GM18951 (cell line): ENCODE measurements around the gene MYO9A.
"Not testable (repeated sequence)": the region's sequence is repeated elsewhere in the genome, so short reads cannot be mapped to it uniquely, and the experiment has no call there.

ENCODE experiments used
- POLR2A ChIP-seq: IDR thresholded peaks from 4 replicates; pipeline ENCODE4 v1.6.1; 2011; ENCODE audit warnings: mild to moderate bottlenecking; ENCODE audit not compliant: insufficient read length, insufficient read depth; ENCODE audit errors: extremely low read depth
- in situ Hi-C: fragments of 300-500 bp; cut with MboI; formaldehyde crosslinking; loops from one replicate; pipeline ENCODE4 v1.12.0; 2022; ENCODE audit warnings: low sequenced_read_pairs, mixed read lengths, inconsistent platforms; ENCODE audit not compliant: unreplicated experiment

The MYO9A gene

GRCh38 chr15:71921191-71921590 is 196.8 kb downstream of the MYO9A start:
- in situ Hi-C loops = no loop called here
- no peak for TF ChIP-seq POLR2A

- no peak for TF ChIP-seq POLR2A
- in situ Hi-C loops = no loop called here
Measured at GRCh38 chr15:71920573-71920972, 197.4 kb downstream of the MYO9A start.

- TF ChIP-seq POLR2A = no peak
- in situ Hi-C loops = no loop called here
Measured at GRCh38 chr15:71916834-71917233, 201.1 kb downstream of the MYO9A start.

GRCh38 chr15:71914092-71914491 is 203.9 kb downstream of the MYO9A start:
- in situ Hi-C loops = no loop called here
- no peak for TF ChIP-seq POLR2A

GRCh38 chr15:71899674-71900073 is 218.3 kb downstream of the MYO9A start:
- in situ Hi-C loops = no loop called here

GRCh38 chr15:71893691-71894090 is 224.3 kb downstream of the MYO9A start:
- TF ChIP-seq POLR2A = no peak
- in situ Hi-C loops = no loop called here

More at GRCh38 chr15:71899674-71900073, 218.3 kb downstream of the MYO9A start:
- TF ChIP-seq POLR2A = no peak

GRCh38 chr15:71892335-71892734 is 225.6 kb downstream of the MYO9A start:
- TF ChIP-seq POLR2A = no peak
- in situ Hi-C loops = no loop called here

- TF ChIP-seq POLR2A = no peak
- in situ Hi-C loops = no loop called here
Measured at GRCh38 chr15:71891026-71891425, 226.9 kb downstream of the MYO9A start.

- in situ Hi-C loops = no loop called here
- TF ChIP-seq POLR2A = no peak
Measured at GRCh38 chr15:71889947-71890346, 228.0 kb downstream of the MYO9A start.

- in situ Hi-C loops = no loop called here
- TF ChIP-seq POLR2A = no peak
Measured at GRCh38 chr15:71889385-71889784, 228.6 kb downstream of the MYO9A start.

- no peak for TF ChIP-seq POLR2A
- in situ Hi-C loops = no loop called here
Measured at GRCh38 chr15:71888797-71889196, 229.2 kb downstream of the MYO9A start.

GRCh38 chr15:71885390-71885789 is 232.6 kb downstream of the MYO9A start:
- TF ChIP-seq POLR2A = no peak
- in situ Hi-C loops = no loop called here

- TF ChIP-seq POLR2A = no peak
- in situ Hi-C loops = no loop called here
Measured at GRCh38 chr15:71883447-71883846, 234.5 kb downstream of the MYO9A start.

- no peak for TF ChIP-seq POLR2A
- in situ Hi-C loops = no loop called here
Measured at GRCh38 chr15:71880276-71880675, 237.7 kb downstream of the MYO9A start.

- no peak for TF ChIP-seq POLR2A
- in situ Hi-C loops = no loop called here
Measured at GRCh38 chr15:71874245-71874644, 243.7 kb downstream of the MYO9A start.

- in situ Hi-C loops = not testable (repeated sequence)
Measured at GRCh38 chr15:71858232-71858631, 259.7 kb downstream of the MYO9A start.

GRCh38 chr15:71853543-71853942 is 264.4 kb downstream of the MYO9A start:
- TF ChIP-seq POLR2A = no peak
- in situ Hi-C loops = no loop called here
